ENCODE measurements around the gene JPH3. TPM values are rescaled to one million over a fixed set of nuclear protein-coding genes. Genes with fewer than 3 reads are reported as not detected.

The JPH3 gene
- total RNA-seq, 6 donors from 2014 or later, result 0.24 TPM; not detected in 5

DNA sequence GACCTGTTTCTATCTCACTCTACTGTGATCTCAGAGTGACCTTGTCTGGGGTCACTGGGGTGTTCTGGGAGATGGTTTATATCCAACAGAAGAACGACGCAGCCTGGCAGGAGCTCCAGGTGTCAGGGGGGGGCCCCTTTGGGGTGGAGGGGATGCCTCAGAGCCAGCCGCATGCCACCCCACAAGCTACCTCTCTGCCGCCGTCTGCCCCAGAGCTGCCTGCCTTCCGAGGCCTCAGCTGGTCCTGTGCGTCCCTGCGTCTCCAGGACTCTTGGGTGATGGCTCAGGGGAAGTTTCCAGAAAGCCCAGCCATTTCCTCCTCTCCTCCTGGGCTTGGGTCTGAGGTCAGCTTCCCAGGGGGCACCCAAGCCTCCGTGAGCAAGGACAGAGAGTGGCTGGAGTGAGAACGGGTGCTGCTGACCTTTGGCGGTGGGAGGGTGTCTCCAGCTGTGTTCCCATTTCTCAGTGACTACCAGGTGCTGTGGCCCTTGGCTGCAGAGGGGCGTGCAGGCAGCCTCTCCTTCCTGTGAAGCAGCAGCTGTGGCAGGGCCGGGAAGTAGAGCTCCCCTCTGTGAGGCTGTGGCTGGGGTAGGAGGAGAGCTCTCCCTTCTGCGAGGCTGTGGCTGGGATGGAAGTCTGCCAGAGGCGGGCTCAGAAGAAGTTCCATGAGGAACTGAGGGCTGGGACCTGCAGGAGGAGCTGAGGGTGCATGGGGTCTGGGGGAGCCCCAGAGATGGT, 19.8 kb downstream of the JPH3 start:
- no peak for ATAC-seq (ENCODE audit: low FRiP score in 2 of 2)
- DNase-seq, result no peak
- Histone ChIP-seq H3K27ac (no peak overlapping the region), H3K9me3 (no peaks in the 10 kb centered on the region), H3K4me1 (no peaks in the 10 kb centered on the region), H3K27me3 (no peaks in the 10 kb centered on the region), H3K4me3 (no peak overlapping the region), H3K36me3 (no peaks in the 10 kb centered on the region)
- 56% methylated on average over 15 of the region's 15 CpGs; no CpG with 5 or more reads in 1 of the 2 donors for WGBS, 2 donors
- TF ChIP-seq, protein P1, sequence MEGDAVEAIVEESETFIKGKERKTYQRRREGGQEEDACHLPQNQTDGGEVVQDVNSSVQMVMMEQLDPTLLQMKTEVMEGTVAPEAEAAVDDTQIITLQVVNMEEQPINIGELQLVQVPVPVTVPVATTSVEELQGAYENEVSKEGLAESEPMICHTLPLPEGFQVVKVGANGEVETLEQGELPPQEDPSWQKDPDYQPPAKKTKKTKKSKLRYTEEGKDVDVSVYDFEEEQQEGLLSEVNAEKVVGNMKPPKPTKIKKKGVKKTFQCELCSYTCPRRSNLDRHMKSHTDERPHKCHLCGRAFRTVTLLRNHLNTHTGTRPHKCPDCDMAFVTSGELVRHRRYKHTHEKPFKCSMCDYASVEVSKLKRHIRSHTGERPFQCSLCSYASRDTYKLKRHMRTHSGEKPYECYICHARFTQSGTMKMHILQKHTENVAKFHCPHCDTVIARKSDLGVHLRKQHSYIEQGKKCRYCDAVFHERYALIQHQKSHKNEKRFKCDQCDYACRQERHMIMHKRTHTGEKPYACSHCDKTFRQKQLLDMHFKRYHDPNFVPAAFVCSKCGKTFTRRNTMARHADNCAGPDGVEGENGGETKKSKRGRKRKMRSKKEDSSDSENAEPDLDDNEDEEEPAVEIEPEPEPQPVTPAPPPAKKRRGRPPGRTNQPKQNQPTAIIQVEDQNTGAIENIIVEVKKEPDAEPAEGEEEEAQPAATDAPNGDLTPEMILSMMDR (IDR thresholded peaks at IDR 0.05), result no peak
- TF ChIP-seq POLR2AphosphoS5 (IDR thresholded peaks at IDR 0.05) (no peak), POLR2A (IDR thresholded peaks at IDR 0.05) (no peak), EP300 (IDR thresholded peaks at IDR 0.05) (no peak)

DNA sequence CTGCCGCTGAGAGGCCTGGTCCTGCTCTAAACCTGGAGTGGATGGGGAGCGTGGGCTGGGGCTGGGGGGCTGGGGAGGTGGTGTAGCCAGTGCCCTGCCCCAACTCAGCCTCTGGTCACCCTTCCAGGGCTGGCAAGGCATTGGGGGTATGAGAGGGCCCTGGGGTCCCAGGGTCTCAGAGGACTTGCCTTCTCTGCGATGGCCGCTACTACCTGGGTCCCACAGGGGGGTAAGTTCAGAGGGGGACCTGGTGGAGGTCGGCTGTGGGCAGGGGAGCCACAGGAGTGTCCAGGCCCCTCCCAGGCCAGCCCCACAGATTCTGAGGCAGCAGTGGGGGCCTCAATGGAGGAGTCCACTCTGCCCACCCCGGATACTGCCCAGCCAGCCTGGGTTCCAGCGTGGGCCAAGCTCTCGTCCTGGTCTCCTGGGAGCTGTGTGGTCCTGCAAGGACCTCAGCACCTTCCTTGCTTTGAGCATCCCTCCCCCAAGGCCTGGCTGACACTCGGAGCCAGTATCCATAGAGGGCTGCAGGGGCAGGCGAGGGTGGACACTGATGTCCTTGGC, 20.5 kb downstream of the JPH3 start:
- no peak for ATAC-seq (ENCODE audit: low FRiP score in 2 of 2)
- Histone ChIP-seq H3K36me3 (no peaks in the 10 kb centered on the region), H3K4me3 (no peak overlapping the region), H3K4me1 (no peaks in the 10 kb centered on the region), H3K27ac (no peak overlapping the region), H3K9me3 (no peaks in the 10 kb centered on the region), H3K27me3 (no peaks in the 10 kb centered on the region)
- DNase-seq, result no peak
- no peak for TF ChIP-seq POLR2A (IDR thresholded peaks at IDR 0.05)
- TF ChIP-seq EP300 (IDR thresholded peaks at IDR 0.05), result no peak
- TF ChIP-seq, protein P1 (IDR thresholded peaks at IDR 0.05), result no peak
- no peak for TF ChIP-seq POLR2AphosphoS5 (IDR thresholded peaks at IDR 0.05)
- 79% methylated on average over 7 of the region's 10 CpGs; no CpG with 5 or more reads in 1 of the 2 donors for WGBS, 2 donors

- Histone ChIP-seq H3K9me3 (peaks cover 0 to 5% (median under 1%) of the 10 kb centered on the region in 4 donors), H3K27ac (no peak overlapping the region), H3K27me3 (no peaks in the 10 kb centered on the region), H3K4me1 (no peaks in the 10 kb centered on the region), H3K36me3 (no peaks in the 10 kb centered on the region), H3K4me3 (no peak overlapping the region)
- WGBS, 2 donors, result 68 to 93% methylated on average over 3 to 11 of the region's 13 CpGs
- no peak for ATAC-seq (ENCODE audit: low FRiP score in 2 of 2)
- TF ChIP-seq POLR2A (IDR thresholded peaks at IDR 0.05), result no peak
- TF ChIP-seq POLR2AphosphoS5 (IDR thresholded peaks at IDR 0.05), result no peak
- TF ChIP-seq EP300 (IDR thresholded peaks at IDR 0.05), result no peak
- TF ChIP-seq, protein P1 (IDR thresholded peaks at IDR 0.05), result no peak
- DNase-seq, result no peak
Observed at GRCh38 chr16:87625241-87625797, 23.0 kb downstream of the JPH3 start.

GRCh38 chr16:87626401-87626800, 24.1 kb downstream of the JPH3 start:
- Histone ChIP-seq H3K36me3 (no peaks in the 10 kb centered on the region), H3K4me3 (no peak overlapping the region), H3K9me3 (peaks cover 0 to 15% (median 4%) of the 10 kb centered on the region in 4 donors), H3K4me1 (no peaks in the 10 kb centered on the region), H3K27ac (no peak overlapping the region), H3K27me3 (no peaks in the 10 kb centered on the region)
- TF ChIP-seq POLR2AphosphoS5 (IDR thresholded peaks at IDR 0.05) (no peak), EP300 (IDR thresholded peaks at IDR 0.05) (no peak), POLR2A (IDR thresholded peaks at IDR 0.05) (no peak)
- TF ChIP-seq, protein P1 (IDR thresholded peaks at IDR 0.05), result no peak
- WGBS, 2 donors, result 81 to 90% methylated on average over 3 to 14 of the region's 14 CpGs
- ATAC-seq (ENCODE audit: low FRiP score in 2 of 2) (no peak), DNase-seq (no peak)
